Activated gamma-delta T cell treated with anti-CD3 and anti-CD28 coated beads, Interleukin-2, amount 50 U/mL, for 16 hours (primary cell): ENCODE measurements around the gene LRMDA.

Experiments
- DNase-seq: peaks from one replicate; pipeline ENCODE4 v3.0.0-alpha.2; 2020; ENCODE audit warnings: low read depth

The LRMDA gene

DNA sequence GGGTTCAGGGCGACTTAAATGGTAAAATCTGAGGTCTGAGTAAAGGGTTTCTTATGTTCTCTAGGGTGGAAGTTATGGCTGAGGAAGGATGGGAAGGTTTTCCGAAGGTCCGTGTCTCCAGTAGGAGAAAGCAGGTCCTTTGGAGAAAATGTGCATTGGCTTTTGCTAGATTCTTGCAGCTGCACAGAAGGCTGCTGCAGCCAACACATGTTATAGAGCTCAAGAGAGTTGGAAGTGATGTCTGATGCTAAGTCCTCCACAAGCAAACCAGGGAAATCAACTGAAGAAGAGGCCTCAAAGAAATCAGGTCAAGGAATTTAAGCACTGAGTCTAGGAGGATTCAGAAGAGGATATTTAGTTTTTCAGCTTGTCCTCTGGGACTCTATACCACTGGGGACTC is 404.6 kb downstream of the LRMDA start:
- no peak for DNase-seq

DNA sequence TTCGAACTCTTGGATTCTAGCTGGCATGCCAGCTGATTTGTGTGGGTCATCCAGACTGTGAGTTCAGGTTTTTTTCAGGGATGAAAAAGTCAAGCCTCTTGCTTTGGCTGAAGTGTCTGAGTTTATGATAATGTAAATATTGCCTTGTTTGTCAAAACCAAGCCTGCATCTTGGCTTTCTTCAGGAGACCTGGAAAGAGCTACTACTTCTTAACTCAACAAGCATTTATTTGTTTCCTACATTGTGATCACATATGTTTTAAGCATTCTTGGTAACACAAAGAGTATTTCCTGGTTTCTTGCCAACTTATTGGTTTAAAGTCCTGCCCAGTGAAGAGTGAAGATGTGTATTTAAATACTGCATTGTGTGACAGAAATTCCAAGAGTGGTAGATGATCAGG is 407.1 kb downstream of the LRMDA start:
- DNase-seq, result no peak

- DNase-seq, result no peak
These were observed 407.6 kb downstream of the LRMDA start for GRCh38 chr10:75839020-75839419.

DNA sequence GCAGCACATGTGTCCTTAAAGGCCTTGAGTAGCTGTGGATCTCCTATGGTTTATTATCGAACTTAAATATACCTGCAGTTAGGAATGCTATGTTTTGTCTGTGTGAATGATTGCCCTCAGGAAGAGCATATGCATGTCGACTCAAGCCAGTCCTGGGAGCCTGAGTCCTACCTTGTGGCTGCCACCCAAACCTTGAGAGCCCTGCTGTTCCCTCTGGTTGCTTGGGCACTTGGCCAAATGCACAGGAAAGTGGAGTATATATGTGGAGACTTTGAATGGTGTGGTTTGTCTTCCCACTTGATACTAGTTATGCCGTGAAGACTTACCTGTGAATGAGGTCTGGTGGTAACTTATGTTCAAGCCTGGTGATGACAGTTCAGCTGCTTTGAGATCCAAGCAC is 409.8 kb downstream of the LRMDA start:
- DNase-seq, result no peak

DNA sequence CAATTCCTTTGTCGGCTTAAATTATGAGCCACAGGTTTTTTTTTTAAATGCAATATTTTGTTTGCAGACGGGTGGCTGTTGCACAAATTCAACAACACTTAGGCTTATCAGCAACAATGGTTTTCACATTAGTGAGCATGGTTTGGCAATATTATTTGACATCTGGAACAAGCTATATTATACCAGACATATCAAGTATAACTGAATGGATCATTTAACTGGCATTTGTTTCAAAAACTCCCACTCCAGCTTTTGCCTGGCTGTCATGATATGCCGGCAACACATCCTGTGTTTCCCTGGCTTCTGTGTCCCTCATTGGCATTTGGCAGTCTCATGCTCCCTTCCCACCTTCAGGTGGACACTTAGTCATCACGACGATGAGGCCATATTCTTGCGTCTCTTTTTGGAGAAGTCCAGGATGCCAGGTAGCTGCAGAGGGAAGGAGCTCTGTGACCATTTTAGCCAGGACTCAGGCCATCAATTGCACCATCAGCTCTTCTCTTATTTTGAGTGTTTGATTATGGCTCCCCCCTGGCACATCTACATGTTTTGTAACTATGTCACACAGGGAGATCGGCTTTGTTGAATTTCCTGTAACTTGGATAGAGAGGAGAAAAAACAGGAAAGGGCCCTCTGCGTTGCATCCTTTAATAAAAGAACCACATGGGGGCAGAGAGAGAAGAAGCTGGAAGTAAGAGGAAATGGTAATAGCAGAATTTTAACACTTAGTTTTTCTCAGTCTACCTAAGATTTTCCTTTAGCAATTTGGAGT is 413.9 kb downstream of the LRMDA start:
- no peak for DNase-seq

DNA sequence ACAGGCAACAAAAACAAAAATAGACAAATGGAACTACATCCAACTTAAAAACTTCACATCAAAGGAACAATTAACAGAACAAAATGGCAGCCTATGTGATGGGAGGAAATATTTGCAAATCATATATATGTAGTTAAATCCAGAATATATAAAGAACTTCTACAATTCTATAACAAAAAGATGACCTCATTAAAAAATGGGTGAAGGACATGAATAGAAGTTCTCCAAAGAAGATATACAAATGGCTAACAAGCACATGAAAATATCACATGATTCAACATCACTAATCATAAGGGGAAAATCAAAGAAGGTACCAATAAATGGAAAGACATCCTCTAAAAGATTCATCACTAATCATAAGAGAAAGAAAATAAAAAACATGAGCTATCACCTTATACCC is 416.1 kb downstream of the LRMDA start:
- no peak for DNase-seq

- no peak for DNase-seq
These were observed 420.3 kb downstream of the LRMDA start for GRCh38 chr10:75851580-75852345.

DNA sequence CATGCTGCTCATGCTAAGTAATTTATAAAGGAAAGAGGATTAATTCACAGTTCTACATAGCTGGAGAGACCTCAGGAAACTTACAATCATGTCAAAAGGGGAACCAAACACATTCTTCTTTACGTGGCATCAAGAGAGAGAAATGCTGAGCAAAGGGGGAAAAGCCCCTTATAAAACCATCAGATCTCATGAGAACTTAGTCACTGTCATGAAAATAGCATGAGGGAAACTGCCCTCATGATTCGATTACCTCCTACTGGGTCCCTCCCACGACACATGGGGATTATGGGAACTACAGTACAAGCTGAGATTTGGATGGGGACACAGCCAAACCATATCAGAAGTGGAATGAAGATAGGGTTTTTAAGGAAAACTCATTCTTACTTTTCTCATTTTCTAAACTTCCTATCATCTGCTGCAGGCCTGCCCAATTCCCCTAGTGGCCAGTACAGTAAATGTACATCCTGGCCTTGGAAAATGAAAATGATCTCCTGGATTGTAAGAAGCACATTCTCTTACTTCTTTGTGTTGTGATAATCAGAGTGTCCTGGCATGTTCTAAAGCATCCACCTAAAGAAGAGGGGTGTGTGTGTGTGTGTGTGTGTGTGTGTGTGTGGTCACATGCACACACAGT is 421.5 kb downstream of the LRMDA start:
- no peak for DNase-seq

DNA sequence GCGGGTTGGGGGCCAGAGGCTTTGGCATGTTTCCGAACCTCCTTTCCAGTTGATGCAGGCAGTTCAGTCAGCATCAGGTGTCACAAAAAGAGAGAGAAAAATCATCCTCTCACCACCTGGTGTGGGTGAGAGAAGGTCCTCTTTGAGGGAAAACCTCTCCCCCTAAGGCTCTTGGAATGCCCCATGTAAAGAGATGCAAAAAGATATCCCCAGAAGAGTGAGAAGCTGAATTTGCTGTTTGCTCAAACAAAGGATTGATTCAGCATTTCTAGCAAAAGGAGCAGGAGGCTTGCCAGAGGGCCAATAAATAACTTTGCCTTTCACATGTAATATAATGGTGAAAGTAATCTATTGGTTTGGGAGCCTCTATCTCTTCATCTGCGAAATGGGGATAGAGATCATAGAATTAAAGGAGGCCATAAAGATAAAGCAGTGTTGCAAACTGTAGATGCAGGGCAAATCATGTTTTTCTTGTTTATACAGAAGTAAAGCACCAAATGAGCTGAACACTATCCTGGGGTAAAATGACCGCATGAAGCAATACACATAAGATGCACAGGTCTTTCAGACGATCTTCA is 425.9 kb downstream of the LRMDA start:
- DNase-seq, result no peak

DNA sequence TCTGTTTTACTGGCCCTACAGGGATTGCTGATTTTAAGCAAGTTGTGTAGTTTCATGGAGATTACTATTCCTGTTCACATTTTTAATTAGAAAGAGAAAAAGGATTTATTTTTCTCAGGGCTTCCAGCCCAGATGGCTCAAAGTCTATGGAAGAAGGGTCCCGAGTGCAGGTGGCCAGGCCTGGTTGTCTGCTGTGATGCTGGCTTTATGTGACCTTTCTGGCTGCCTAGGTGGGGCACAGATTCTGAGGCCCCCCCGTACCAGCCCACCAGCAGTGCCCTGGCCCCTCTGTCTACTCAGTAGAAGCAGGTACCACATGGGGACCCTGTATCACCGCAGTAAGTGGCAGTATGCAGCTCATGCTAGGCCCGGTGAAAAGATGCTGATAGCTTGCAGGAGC is 426.5 kb downstream of the LRMDA start:
- DNase-seq, result no peak

GRCh38 chr10:75858339-75858738 is 426.9 kb downstream of the LRMDA start:
- DNase-seq, result no peak

- DNase-seq, result no peak
These were observed 427.7 kb downstream of the LRMDA start for GRCh38 chr10:75859141-75859540.

GRCh38 chr10:75860009-75860408 is 428.6 kb downstream of the LRMDA start:
- no peak for DNase-seq

DNA sequence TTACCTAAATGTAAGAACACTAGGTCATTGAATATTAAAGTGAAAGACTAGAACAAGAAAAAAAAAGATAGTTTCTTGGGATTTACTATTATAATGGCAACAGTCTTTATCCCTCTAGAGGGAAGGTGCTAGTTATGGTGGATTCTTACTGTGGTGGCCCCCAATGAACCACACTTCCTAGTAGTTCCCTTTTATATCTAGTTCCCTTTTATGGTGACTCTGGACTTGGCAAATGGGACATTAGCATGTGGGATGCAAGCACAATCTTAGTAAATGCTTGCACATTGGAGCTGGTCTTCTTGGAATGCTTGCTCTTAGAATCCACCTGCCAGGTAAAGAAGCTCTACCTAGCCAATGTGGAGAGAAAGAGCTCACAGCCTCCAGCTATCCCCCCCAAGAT is 430.2 kb downstream of the LRMDA start:
- DNase-seq, result no peak

GRCh38 chr10:75862935-75863334 is 431.5 kb downstream of the LRMDA start:
- DNase-seq, result no peak

DNA sequence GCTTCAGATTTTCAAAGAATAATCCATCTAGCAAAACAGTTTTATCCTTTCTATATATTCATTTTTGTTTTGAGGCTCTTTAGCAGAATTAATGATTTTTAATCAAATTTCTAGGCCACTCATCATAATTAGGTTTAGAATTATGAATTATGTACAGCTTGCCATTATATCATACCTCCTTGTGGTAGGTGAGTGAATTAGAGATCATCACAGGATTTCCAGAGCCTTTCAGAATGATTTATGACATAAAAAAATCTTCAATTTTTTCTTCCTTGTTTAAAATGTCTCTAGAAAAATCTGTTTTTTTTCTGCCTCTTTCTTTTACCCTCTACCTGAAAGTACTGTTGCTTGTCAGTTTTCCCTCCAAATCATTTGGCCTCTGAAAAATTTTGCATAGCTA is 433.3 kb downstream of the LRMDA start:
- DNase-seq, result no peak

GRCh38 chr10:75865413-75866299 is 434.2 kb downstream of the LRMDA start:
- DNase-seq, result no peak

DNA sequence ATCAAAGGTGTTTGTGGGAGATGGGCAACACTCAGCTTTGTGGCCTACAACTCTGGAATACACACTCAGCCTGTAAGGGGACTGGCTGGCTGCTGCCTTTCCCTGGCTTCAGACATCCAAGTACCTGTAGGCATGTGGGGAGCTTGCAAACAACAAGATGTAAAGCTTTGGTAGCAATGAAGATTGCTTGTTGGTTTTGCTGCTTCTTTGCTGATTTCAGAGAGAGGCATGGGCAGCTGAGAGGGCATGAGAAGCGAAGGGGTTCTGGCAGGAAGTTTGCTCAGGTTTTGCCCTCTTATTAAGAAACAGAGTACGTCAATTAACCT is 434.8 kb downstream of the LRMDA start:
- DNase-seq, result no peak

DNA sequence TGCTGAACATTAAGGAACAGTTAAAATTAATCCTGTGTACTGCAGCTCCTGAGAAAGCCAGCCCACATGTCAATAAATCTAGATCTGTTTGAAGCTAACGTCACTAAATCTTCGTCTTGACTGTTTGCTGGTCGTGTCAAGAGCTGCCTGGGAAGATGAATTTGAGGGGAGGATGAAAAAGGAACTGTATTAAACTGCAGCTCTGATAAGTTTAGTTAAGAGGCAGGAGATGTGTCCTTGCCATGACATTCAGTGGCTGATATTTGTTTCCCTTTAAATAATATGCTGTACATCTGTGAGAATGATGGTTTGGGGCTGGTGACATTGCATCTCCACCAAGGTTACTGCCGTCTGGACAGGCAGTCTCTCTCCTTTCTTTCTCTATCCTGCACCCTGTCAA is 435.3 kb downstream of the LRMDA start:
- no peak for DNase-seq

DNA sequence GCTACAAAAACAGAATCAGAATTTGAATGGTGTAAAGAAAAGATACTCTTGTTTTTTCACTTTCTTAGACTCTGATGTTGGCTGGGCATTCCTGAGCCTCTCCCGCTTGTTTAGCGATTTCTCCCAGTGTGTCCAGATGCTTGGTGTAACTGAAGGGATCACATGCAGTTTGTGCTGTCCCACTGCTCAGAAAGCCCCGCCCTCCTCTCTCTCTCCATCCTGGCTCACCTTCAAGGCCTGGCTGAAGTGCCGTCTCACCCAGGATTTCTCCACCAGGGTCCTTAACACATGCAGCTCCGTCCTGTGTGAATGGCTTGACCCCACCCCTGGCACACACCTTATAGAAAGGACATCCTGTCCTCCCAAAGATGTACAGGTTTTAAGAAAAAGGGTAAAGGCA is 437.1 kb downstream of the LRMDA start:
- DNase-seq, result no peak

DNA sequence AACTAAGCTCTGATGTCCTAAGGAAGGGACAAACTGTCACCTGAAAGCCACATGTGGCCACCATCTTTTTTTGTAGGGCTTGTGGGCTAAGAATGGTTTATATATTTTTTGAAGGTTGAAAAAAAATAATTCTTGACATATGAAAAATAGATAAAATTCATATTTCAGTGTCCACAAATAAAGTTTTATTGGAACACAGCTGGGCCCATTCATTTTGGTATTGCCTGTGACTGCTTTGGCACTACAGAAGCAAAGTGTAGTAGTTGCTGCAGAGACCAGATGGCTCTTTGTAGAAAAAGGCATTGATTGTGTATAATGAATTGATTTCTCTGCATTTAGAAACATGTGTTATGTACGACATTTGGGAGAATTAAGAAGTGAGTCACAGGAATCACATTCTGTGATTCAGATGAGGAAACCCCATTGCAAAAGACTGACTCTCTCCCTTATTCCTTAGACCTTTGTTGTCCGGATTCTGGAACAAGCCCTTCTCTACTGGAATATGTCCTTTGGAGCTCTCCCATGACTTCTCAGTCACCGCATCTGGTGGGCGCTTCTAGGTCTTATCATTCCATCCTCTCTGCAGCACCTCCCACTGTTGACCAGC is 438.7 kb downstream of the LRMDA start:
- no peak for DNase-seq

GRCh38 chr10:75875740-75876139 is 444.3 kb downstream of the LRMDA start:
- no peak for DNase-seq
